ENCODE results near the gene GUCY2D.
"Not testable (repeated sequence)": the region's sequence is repeated elsewhere in the genome, so short reads cannot be mapped to it uniquely, and the experiment has no call there.

The GUCY2D gene

DNA sequence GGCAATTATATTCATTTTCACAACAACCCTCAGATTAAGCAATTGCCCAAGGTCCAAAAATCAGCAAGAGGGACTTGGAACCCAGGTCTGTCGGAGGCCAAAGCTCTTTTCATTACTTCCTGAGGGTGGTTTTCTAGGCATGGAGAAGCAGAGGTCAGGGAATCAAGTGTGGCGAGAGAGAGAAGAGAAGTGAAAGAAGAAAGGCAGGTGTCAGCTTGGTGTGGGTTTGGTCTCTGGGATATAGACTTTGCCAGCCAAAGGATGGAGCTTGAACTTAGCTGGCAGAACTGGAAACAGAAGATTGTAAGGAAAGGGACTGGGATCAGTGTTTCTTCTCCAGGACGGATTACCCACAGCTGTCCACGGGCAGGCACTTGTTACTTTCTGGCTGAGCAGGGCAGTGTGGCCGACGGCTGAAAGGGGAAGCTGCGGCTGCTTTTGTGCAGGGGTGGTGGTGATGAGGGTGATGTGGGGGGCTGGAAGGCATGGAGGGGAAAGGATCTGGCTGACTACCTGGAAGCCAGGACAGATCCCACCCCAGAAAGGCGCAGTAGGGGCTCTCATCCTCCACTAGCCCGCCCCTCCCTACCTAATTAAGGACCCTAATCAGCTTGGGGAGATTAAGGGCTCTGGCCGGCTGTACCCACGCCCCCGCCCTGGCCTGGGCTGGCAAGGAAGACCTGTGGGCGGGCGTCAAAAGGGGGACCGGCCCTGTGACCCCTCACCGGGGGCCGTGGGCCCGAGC lies at the start of gene GUCY2D:
GUCY2D (plus strand) TSS at position 640 of the 745 bp plus-strand sequence. CDS start 433 bp downstream, outside the sequence.
- DNase-seq = no peak

DNA sequence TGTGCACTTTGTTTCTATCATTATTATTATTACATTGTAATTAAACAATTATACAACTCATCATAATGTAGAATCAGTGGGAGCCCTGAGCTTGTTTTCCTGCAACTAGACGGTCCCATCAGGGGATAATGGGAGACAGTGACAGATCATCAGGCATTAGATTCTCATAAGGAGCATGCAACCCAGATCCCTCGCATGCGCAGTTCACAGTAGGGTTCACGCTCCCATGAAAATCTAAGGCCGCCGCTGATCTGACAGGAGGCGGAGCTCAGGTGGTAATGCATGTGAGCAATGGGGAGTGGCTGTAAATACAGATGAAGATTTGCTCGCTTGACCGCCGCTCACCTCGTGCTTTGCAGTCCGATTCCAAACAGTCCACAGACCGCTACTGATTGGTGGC lies 49.1 kb upstream of the GUCY2D start:
- not testable (repeated sequence) for DNase-seq

DNA sequence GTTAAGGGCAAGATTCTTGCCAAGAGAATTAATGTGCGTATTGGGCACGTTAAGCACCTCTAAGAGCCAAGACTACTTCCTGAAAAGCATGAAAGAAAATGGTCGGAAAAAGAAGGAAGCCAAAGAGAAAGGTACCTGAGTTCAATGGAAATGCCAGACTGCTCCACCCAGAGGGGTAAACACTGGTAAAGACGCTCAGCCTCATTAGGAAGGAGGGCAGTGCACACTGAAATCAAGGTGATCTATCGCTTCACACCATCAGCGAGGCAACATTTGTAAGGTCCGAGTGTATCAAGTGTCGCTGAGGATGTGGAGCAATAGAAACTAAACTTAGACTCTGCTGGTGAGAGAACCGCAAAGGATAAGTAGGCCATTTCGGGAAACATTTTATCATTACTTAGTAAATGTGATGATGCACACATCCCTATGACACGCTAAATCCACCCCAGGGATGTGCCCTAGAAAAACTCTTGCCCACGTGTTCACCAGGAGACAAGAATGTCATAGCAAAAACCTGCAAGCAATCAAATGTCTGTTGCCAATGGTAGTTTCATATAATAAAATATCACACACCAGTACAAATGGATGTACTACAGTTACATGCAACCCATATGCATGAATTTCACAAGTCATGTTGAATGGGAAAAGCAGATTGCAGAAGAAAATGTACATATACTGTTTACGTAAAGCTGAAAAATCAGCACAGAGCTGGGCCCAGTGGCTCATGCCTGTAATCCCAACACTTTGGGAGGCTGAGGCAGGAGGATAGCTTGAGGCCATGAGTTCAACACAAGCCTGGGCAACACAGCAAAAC lies 46.8 kb upstream of the GUCY2D start:
- no peak for DNase-seq

DNA sequence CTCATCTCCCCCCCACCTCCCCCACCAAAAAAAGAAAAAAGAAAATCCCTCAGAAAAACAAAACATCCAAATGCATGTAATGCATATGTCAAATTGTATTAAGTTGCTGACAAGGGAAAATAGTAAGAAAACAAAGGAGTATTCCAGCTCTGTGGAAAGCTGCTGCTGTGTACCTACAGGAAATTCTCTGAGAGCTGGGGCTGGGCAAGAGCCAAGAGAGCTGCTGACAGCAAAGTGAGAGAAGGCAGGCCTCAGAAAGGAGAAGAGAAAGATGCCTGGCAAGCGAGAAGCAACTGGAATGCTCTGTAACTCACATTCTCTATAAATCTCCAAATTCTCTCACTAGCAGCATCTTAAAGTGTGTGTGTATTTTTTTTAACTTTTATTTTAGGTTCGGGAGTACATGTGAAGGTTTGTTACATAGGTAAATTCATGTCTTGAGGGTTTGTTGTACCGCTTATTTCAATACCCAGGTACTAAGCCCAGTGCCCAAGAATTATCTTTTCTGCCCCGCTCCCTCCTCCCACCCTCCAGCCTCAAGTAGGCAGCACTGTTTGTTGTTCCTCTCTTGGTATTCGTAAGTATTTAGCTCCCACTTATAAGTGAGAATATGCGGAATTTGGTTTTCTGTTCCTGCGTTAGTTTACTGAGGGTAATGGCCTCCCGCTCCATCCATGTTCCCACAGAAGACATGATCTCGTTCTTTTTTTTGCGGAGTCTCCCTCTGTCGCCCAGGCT lies 46.0 kb upstream of the GUCY2D start:
- no peak for DNase-seq

DNA sequence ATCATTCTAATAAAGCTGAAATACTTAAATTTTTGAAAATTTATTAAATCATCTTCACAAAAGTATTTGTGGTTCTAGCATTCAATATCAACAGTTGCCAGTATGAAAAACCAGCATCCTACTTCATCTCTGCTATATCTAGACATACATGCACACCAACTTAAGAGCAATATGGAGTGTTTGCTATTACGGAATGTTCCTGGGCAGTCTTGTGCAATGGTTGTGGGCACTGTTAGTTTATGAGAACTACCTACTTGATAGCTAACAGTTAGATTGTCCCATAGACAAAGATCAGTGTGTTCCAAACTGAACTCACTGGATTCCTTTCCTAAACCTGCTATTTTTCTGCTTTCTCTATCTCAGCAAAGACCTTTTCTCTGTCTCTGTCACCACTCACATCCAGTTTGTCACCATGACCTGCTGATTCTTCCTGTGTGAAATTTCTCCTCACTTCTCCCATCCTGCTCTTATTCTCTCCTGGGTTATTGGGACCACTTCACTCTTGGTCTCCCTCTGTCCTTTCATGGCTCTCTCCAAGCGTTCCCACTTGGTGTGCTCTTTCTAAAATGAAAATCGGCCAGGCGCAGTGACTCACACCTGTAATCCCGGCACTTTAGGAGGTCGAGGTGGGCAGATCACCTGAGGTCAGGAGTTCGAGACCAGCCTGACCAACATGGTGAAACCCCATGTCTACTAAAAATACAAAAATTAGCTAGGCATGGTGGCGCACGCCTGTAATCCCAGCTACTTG lies 42.7 kb upstream of the GUCY2D start:
- no peak for DNase-seq

DNA sequence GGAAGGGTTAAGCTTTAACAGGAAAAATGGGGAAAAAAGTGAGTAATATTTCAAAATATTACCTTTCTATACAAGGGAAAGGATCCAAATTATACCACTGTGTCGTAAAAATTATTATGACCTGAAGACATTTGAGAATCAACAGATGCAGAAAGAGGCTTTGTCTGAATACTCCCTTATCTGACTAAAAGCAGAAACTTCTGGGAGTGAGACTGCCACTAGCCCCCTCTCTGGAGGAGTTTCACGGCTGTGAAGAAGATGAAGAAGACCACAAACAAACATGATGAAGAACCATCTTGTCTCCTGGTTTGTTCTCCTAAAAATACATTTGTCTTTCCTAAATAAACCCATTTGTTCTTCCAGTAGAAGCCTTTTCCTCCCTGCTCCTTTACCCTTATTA lies 41.0 kb upstream of the GUCY2D start:
- DNase-seq = no peak

DNA sequence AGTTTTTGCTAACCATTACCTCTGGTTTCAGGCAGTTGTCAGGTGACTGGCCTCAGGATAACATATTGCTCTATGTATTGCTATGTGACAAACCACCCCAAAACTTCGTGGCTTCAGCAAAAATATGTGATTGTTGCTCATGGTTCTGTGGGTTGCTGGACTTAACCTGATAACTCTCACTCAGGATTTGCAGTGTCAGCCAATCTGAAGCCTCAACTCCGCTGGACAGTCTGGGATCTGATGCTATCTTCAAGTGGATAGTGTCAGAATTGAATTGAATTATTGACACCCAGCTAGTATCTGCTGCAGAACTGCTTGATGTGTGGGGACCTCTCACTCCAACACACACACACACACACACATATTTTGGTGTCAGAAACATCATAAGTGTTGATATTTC lies 34.7 kb upstream of the GUCY2D start:
- no peak for DNase-seq

DNA sequence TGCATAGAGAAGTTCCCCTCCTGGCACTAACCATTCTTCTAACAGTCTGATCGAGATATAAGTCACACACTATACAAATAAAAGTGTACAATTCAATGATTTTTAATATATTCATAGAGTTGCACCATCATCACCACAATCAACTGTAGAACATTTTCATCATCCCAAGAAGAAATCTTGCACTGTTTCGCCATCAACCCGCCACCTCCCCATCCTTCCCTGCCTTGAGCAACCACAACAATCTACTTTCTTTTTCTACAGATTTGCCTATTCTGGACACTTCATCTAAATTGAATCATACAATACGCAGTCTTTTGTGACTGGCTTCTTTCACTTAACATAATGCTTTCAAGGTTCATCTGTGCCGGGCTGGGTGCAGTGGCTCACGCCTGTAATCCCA lies 33.0 kb upstream of the GUCY2D start:
- DNase-seq = no peak

DNA sequence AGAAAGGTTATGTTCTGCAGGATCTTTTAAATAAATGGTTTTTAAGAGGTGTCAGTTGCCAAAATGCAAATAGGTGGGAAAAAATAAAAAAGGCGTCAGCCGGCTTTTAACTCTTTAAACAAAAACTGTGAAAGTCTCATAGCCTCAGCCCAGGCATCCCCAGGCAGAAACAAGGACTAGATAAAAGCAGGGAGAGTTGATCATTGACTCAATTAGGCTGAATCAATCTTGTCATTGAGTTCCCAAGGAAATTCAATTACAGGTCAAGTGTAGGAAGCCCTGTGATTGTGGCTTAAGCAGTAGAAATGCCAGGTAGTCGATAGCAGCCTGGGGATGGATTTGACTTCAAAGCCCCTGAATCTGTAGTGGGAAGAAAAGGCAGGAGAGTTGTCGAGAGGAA lies 30.8 kb upstream of the GUCY2D start:
- DNase-seq = no peak

DNA sequence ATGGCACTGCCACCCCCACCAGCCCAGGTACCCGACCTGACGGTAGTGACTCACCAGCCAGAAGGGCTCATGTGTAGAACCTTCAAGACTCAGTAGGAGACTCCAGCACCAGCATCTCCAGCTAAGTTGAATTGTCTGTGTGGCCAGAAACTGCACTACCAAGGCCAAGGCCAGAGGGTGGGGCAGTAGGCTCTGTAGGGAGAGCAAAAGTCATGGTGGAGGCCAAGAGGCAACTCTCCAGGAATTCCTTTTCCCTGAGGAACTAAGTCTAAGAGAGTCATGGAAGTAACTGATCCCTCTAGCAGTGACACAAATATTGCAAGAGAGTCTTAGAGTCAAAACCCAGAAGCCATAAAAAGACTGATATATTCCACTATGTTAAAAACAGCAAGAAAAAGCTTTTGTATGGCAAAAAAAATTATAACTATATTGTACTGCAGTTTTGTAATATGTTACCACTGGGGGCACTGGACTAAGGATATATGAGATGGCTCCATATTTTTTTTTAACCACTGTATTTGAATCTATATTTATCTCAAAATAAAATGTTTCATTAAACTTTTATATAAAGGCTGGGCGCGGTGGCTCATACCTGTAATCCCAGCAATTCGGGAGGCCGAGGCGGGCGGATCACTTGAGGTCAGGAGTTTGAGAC lies 30.2 kb upstream of the GUCY2D start:
- no peak for DNase-seq

DNA sequence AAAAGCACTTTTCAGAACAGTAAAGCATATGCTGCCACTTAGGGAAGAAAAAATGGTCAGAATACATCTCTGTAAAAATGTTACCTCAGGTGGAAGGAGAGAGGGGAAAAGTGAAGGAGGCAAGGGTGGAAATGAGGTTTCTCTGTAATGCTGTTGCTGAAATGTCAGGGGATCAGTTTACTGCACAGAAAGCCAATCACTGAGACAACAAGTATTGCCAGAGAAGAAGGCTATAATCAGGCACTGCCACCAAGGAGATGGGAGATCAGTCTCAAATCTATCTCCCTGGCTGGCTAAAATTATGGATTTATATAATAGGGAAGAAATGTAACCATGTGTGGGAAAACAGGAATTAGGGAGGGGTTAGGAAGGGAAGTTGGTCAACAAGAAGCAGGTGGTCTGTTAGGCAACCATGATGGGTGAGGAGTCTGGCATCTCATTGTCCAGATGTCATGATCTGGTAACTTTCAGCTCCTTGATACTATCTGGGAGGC lies 27.7 kb upstream of the GUCY2D start:
- DNase-seq = no peak

DNA sequence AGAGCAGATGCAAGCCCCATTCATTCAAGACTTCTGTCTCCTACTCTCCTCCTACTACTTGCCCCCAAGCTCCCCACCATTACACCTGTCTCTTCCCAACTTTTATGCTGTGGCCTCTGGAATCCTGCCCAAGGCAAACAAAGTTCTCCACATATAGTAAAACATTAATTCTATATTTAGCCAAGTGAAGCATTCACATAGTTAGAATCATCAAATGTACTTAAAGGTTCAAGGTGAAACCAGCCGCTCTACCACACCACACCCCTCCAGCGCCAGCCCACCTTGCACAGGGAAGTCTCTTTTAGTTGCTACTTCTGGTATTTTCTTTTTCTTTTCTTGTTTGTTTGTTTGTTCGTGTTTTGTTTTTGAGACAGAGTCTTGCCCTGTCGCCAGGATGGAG lies 25.4 kb upstream of the GUCY2D start:
- no peak for DNase-seq

DNA sequence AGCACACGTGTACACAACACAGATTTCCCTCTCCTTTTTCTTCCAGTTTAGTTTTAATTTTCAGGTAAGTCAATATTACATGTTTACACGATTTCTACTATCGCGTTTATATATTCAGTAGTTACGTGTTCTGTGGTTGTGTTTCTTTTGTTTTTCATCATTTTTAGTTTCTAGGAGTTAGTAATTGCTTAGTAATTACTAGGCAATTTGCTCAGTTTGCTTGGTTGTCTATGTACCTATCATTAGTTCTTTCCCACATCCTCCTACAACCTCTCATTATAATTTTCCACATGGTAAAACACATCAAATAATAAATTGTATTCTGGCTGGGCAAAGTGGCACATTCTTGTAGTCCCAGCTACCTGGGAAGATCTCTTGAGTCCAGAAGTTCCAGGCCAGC lies 24.6 kb upstream of the GUCY2D start:
- DNase-seq = no peak

DNA sequence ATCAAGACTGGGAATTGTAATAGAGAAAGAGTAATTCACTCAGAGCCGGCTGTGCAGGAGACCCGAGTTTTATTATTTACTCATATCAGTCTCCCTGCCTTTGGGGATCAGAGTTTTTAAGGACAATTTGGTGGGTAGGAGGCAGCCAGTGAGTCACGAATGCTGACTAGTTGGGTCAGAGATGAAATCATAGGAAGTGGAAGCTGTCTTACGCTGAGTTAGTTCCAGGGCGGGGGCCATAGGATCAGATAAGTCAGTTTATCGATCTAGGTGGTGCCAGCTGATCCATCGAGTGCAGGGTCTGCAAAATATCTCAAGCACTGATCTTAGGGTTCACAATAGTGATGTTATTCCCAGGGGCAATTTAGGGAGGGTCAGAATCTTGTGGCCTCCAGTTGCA lies 20.2 kb upstream of the GUCY2D start:
- DNase-seq = no peak

DNA sequence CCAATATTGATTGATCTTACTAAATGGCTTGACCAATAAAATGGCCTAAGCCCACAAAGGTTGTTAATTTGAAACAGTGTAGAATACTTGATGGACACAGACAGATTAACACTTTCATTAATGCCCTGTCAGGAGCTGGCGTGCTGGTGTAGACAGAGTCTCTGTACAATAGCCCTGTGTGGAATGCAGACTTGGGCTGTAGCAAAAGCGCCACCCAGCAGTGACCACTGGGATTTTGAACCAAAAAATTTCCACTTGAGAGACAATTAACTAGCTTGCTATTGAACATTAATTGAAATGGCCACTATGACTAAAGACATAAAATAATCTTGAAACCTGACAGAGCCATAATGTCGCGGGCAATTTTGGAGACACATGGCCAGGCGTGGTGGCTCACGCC lies 19.7 kb upstream of the GUCY2D start:
- DNase-seq = no peak

DNA sequence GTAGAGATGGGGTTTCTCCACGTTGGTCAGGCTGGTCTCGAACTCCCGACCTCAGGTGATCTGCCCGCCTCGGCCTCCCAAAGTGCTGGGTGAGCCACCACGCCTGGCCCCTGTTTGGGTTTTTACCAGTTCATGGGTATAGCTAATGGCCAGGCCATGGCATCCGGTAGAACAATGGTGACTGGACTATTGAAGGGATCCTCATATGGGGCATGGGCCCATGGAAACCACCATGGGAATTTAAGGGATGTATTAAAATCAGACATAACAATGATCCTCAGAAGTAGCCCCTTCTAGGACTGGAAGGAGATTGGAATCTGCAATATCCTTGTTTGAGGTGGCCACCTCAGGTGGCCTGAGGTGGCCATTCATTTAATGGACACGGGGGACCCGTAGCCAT lies 17.5 kb upstream of the GUCY2D start:
- no peak for DNase-seq

DNA sequence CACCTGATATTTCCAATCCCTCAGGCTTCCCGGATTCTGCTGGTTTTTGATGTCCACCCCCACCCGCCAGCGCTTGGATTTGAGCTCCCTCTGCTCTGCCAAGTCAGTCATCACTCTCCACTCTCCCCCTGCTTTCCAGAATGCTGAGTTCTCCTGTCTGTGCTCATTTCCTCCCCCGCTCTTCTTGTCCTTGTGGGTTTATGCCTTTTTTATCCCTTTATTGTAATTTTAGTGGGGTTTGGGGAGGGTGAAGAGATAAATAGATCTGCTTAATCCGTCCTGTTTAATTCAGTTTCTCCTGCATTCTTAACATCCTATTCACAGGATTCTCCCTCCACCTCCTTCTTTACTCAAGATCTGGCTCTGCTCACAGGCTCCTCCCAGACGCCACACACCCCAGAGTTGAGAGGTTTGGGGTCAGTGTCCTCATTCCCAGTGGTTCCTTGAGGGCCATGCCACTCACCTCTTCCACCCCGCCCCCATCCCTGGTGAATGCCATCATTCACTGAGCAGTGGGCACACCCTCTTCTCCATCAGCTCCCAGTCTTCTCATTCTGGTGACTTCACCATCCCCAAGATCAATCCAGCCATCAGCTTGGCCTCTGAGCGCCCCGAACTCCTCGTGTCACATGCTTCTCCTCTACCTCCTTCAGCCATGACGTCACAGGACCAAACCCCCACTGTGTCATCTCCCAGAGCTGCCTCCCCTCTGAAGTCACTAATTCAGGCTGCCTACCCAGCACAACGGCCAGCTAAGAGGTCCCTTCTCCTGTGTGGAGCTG lies 15.1 kb upstream of the GUCY2D start:
- no peak for DNase-seq

DNA sequence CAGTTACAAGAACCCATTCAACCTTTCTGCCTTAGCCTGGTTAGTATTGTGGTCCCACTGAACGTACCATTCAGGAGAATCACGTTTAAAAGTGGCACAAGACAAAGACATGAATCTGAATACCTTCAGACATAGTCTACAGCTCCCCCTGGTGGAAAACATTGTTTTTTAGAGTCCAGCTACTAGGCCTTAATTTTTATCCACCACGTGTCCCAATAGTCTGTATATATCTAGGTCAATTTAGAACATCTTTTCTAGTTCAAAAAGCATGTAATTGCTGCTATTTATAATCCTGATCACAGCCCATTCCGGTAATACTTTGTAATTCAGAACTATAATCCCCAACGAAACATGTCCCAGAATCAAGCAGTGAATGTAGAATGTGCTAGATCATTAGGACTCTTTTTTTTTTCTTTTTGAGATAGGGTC lies 13.7 kb upstream of the GUCY2D start:
- no peak for DNase-seq

DNA sequence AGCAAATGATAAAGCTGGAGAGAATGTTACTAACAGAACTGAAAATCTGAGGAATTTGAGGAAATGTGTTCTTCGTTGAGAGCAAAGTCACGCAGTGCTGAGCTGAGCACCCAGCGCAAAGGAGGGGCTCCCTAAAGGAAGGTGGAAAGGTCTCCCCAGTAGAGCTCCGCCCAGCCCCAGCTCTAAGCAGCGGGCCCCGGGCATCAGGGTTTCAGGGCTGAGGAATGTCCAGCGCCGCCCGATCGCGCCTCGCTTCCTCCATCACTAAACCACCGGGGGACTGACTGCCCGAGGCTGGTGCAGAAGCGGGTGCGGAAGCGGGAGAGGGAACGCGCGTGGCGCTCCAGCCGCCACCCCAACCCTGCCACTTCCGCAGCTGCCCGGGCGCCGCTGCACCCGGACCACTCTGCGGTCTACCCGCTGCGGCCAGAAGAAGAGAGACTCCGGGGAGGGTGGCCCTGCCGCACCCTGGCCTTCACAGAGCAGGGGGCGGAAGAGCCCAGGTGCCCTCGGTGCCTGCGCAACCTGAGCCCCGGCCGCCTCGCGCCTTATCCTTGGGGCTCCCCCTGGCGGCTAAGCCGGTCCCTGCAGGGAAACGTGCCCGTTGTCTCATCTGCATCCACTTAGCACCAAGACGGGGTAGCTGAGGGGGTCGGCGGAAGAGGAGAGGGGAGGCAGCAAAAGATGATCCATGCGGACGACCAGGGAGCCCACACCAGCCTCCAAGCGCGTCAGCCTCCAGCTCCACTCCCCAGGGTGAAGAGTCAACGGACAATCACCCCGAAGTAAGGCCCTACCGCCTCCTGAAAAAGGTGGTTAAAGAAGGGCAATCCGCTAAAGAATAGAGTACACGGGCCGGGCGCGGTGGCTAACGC lies 12.4 kb upstream of the GUCY2D start:
- DNase-seq = peak; percentile 100

DNA sequence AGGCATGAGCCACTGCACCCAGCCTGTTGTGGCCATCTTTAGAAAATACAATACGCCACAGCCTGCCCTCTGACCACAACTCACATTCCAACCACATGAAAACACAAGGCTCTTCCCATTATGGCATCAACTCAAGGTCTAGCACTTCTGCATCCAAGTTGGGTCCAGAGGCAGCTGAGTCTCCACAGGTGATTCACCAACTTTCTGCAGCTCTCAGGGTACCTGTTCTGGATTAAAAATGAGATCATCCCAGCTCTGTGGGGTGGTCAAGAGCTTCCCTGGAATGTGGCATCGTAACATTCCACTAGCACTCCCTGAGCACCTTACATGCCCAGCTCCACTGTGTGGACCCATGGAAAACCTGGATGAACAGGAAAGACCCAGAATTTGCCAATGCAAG lies 9.9 kb upstream of the GUCY2D start:
- no peak for DNase-seq

Measured in activated CD8-positive, alpha-beta memory T cell treated with anti-CD3 and anti-CD28 coated beads, Interleukin-2, amount 50 U/mL, for 48 hours (primary cell).